Peyer's patch (tissue), 4 donors: Measurements from ENCODE around the gene MAPKAPK3.

Source experiments
- CTCF ChIP-seq, 6 experiments: fragments of 450-650 bp in 4 of 6; fragments of 200-600 bp in 2 of 6; sonication (generic) in 1 of 6; IDR thresholded peaks; one replicate each; pipeline ENCODE4 v1.5.1; 2017 to 2019; ENCODE audit warnings: antibody characterized with exemption in 6 of 6, mild to moderate bottlenecking in 3 of 6, moderate library complexity in 1 of 6
- POLR2A ChIP-seq, 2 donors: fragments of 450-650 bp; IDR thresholded peaks; one replicate each; pipeline ENCODE4 v1.5.1; 2017; ENCODE audit warnings: antibody characterized with exemption in 2 of 2, mild to moderate bottlenecking in 2 of 2, moderate library complexity in 2 of 2

DNA sequence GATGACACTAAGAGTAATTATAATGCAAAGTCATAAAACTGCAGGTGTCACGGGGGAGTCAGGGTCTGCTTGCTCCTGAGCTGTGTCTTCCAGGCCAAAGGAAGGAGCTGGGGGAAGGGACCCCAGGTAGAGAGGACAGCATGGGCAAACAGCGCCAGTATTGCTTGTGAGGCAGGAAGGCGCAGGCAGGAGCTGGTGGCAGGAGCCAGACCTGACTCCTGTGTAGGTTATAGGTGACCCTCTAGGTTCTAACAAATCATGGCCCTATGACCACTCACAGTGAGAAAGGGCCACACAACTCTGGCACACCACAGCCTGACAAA is 7.2 kb upstream of the MAPKAPK3 start:
- TF ChIP-seq POLR2A (IDR thresholded peaks at IDR 0.05) = no peak
- no peak for TF ChIP-seq CTCF (IDR thresholded peaks at IDR 0.05)
